ENCODE measurements around the gene UGT1A10.

DNA sequence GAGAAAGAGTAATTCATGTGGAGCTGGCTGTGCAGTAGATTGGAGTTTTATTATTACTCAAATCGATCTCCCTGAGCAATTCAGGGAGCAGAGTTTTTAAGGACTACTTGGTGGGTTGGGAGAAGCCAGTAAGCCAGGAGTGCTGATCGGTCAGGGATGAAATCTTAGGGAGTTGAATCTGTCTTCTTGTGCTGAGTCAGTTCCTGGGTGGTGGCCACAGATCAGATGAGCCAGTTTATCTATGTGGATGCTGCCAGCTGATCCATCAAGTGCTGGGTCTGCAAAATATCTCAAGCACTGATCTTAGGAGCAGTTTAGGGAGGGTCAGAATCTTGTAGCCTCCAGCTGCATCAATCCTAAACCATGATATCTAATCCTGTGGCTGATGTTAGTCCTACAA, 35.9 kb upstream of the UGT1A10 start:
- TF ChIP-seq, protein P1, sequence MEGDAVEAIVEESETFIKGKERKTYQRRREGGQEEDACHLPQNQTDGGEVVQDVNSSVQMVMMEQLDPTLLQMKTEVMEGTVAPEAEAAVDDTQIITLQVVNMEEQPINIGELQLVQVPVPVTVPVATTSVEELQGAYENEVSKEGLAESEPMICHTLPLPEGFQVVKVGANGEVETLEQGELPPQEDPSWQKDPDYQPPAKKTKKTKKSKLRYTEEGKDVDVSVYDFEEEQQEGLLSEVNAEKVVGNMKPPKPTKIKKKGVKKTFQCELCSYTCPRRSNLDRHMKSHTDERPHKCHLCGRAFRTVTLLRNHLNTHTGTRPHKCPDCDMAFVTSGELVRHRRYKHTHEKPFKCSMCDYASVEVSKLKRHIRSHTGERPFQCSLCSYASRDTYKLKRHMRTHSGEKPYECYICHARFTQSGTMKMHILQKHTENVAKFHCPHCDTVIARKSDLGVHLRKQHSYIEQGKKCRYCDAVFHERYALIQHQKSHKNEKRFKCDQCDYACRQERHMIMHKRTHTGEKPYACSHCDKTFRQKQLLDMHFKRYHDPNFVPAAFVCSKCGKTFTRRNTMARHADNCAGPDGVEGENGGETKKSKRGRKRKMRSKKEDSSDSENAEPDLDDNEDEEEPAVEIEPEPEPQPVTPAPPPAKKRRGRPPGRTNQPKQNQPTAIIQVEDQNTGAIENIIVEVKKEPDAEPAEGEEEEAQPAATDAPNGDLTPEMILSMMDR (IDR thresholded peaks at IDR 0.05): no peak
- no peak for TF ChIP-seq POLR2AphosphoS5 (IDR thresholded peaks at IDR 0.05; ENCODE audit: insufficient read depth in 1 of 2, low read depth in 1 of 2)

Data from vagina (tissue), 2 donors.